Lower leg skin (tissue), 4 donors: ENCODE results near the gene KCNMA1. TPM values are rescaled to one million over a fixed set of nuclear protein-coding genes. Genes with fewer than 3 reads are reported as not detected.
A peak's percentile ranks its signal among the peaks of the same experiment; 100 is the strongest.

Experiments used
- DNase-seq, 2 donors: peaks; one replicate each; pipeline ENCODE4 v3.0.0-alpha.2; 2019; ENCODE audit warnings: low spot score in 2 of 2
- H3K4me3 ChIP-seq: fragments of 200-600 bp; sonication (generic); 2 replicates; pipeline ENCODE4 v1.5.1; 2017; ENCODE audit warnings: mild to moderate bottlenecking, low read depth; ENCODE audit not compliant: poor library complexity, severe bottlenecking
- POLR2A ChIP-seq, 2 donors: fragments of 450-650 bp; IDR thresholded peaks; one replicate each; pipeline ENCODE4 v1.6.1; 2016 to 2017; ENCODE audit warnings: antibody characterized with exemption in 2 of 2, mild to moderate bottlenecking in 1 of 2, moderate library complexity in 1 of 2
- WGBS, 2 donors: methylation state at CpG; one replicate each; pipeline ENCODE4 v1.1.5; 2018; 5-methylcytosine and 5-hydroxymethylcytosine counted together
- intact Hi-C: fragments of 100-400 bp; cut with DNase I; formaldehyde crosslinking; loops from one replicate; pipeline ENCODE4 v1.15.0; 2023; ENCODE audit warnings: low total_unique reads
- total RNA-seq, 4 donors: library from RNA; depleted of rRNA; stranded (reverse); fragments of >200 nt; gene quantifications; one replicate each; pipeline ENCODE4 v1.1.0, GENCODE V29; 2016
- TF ChIP-seq, protein P1 (sequence below), 3 donors: fragments of 450-650 bp; IDR thresholded peaks; one replicate each; pipeline ENCODE4 v1.5.1; 2016; ENCODE audit warnings: antibody characterized with exemption in 3 of 3, mild to moderate bottlenecking in 3 of 3, moderate library complexity in 2 of 3

The KCNMA1 gene
- total RNA-seq, 4 donors from 2014 or later = 4.1 to 9.9 (median 6.5) TPM

DNA sequence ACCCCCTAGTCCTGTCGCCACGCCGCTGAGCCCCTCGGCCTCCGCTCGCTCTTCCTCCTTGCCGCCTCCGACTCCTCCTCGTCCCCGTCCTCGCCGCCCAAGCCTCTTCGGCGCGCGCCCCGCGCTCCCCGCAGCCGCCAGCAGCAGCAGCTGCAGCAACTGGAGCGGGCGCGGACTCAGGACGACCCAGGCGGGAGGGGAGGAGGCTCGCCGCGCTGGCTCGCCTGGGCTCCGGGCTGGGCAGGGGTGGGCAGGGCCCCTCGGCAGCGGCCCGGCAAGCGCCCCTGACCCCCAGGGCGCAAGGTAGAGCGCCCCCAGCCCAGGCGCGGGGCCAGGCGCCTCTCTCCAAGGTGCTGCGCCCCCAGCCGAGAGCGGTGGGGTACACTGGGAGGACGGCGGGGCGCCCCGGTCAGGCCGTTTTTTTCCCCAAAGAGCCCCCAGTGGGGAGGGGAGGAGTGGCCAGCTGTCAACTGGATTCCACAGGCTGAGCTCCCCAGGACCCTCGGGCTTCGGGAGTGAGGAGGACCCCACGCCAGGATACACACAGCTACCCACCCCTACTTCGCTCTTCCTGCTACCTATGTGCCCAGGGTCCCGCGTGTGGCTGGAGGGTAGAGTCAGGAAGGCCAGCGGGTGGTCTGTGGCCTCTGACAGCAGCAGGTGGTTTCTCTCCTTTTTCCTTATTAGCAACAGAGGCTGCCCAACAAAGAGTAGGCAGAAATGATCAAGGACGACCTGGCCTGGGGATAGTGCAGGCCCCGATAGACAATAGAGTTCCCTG is 903 bp upstream of the KCNMA1 start:
- intact Hi-C loops = loop anchor here (2.0 kb wide), 2 partner anchors 248 to 464 kb away; no protein-coding TSS in a partner anchor
- H3K4me3 ChIP-seq = no peak overlapping the region
- no peak for TF ChIP-seq POLR2A (IDR thresholded peaks at IDR 0.05)
- TF ChIP-seq, protein P1, sequence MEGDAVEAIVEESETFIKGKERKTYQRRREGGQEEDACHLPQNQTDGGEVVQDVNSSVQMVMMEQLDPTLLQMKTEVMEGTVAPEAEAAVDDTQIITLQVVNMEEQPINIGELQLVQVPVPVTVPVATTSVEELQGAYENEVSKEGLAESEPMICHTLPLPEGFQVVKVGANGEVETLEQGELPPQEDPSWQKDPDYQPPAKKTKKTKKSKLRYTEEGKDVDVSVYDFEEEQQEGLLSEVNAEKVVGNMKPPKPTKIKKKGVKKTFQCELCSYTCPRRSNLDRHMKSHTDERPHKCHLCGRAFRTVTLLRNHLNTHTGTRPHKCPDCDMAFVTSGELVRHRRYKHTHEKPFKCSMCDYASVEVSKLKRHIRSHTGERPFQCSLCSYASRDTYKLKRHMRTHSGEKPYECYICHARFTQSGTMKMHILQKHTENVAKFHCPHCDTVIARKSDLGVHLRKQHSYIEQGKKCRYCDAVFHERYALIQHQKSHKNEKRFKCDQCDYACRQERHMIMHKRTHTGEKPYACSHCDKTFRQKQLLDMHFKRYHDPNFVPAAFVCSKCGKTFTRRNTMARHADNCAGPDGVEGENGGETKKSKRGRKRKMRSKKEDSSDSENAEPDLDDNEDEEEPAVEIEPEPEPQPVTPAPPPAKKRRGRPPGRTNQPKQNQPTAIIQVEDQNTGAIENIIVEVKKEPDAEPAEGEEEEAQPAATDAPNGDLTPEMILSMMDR (IDR thresholded peaks at IDR 0.05) = no peak
- 25% methylated on average over 14 to 18 of the region's 56 CpGs for WGBS, 2 donors
- DNase-seq = no peak

DNA sequence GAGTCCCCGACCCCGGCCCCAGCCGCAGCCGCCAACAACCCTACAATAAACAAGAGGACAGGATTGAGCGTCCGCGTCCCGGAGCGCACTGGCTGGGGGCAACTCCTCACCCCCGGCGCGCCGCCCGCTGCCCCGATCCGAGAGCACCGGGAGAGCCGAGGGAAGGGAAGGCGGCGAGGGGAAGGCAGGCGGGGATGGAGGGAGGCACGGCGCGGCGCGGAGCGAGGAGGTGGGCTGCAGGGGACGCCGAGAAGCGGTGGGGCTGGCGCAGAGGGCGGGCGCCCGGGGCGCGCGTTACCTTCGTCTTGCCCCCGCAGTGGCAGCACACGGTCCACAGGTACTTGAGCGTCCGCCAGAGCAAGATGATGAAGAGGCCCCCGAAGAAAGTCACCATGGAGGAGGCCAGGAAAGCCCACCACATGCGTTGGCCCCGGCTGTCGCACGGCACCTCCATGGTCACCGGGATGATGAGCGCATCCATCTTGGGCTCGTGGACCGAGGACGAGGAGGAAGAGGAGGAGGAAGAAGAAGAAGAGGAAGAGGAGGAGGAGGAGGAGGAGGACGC is 559 bp downstream of the KCNMA1 start:
- TF ChIP-seq POLR2A (IDR thresholded peaks at IDR 0.05) = no peak
- TF ChIP-seq, protein P1 (IDR thresholded peaks at IDR 0.05) = no peak
- intact Hi-C loops = no loop called here
- no peak for DNase-seq
- peak overlapping the region; percentile 0 for H3K4me3 ChIP-seq
- WGBS, 2 donors = 1 to 2% methylated on average over 46 to 53 of the region's 53 CpGs

DNA sequence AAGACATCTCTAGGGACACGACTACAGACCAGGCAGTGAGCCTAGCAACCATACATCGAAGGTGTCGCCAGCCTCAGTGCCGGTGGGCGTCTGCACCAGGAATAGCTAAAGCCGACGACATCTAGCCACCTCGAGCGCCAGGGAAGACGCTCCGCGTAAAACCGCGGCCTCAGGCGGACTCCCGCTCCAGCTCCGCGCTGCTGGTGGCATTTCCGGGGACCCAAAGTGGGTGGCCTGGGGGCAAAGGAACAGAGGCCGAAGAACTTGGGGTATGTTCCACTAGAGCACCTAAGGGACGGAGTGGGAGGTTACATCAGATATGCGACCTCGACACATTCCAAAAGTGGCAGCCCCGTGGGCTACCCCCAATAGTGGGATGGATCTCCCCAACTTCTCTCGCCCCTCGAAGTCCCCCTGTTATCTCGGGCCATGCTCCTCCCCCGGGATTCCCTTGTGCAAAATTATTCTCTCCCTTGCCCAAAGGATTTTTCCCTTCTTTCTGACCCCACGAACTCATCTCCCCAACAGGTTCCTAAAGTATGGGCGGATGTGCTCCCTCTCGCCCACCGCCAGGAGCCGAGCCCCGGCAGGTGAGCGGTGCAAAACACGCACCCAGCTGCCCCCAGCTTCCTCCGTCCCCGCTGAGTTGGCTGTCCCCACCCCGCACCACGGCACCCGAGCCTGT is 1.2 kb downstream of the KCNMA1 start:
- intact Hi-C loops = no loop called here
- TF ChIP-seq, protein P1 (IDR thresholded peaks at IDR 0.05) = no peak
- TF ChIP-seq POLR2A (IDR thresholded peaks at IDR 0.05) = no peak
- WGBS, 2 donors = 4 to 6% methylated on average over 41 of the region's 41 CpGs
- DNase-seq = no peak
- H3K4me3 ChIP-seq = no peak overlapping the region

DNA sequence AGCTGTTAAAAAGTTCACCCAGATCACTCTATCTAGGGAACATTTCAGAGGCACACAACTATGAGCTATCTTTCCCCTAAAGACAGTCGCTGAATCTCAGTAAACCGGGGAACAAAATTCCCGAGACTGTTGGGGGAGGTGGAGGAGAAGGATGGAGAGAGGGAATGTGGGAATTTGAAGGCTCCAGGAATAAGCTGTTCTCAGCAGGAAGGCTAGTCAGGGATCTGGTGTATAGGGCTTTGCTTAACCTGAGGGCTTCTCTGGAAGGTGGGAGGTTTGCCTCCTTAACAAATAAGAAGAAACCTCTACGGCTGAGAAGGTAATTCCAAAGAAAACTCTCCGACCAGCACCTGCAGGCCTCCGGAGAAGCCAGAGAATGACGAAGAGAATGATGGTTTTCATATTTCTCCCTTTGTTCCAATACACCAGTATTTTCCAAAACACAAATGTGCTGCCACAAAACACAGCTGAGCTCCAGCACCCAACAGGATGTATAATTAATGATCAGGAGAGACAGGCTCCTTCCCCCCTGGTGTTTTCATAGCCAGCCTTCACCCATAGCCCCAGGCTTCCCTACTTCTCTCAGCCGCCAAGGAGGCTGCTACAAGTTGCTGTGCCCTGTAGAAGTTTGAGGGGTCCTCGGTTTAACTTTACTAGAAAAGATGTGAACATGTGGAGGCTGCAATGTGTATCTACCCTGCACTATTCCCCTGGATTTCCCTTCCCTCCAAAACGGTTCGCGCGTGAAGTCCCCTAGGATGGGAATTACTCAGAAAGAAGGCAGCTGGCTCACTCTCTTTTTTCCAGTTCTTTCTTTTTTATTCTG is 2.0 kb downstream of the KCNMA1 start:
- TF ChIP-seq POLR2A (IDR thresholded peaks at IDR 0.05) = no peak
- TF ChIP-seq, protein P1 (IDR thresholded peaks at IDR 0.05) = no peak
- intact Hi-C loops = no loop called here
- no peak overlapping the region for H3K4me3 ChIP-seq
- 43 to 51% methylated on average over 13 of the region's 13 CpGs for WGBS, 2 donors
- no peak for DNase-seq

DNA sequence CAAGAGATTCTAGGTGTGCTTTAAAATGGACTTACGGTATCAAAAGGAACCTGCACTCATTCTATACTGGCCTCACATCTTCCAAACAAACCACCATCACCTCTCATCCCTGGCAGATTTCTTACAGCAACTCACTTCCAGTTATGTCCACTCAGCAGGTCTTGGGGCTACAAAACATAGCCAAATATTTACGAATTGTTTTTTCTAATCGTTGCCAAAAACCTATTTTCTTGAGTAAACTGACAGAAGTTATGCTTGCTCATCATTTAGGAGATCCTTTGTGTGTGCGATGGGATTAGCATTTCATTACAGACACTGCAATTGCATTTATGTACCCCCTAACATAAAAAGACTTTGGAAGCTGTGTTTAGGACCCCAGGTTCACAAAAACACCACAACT is 2.7 kb downstream of the KCNMA1 start:
- TF ChIP-seq POLR2A (IDR thresholded peaks at IDR 0.05) = no peak
- TF ChIP-seq, protein P1 (IDR thresholded peaks at IDR 0.05) = no peak
- 73 to 75% methylated on average over 4 of the region's 4 CpGs for WGBS, 2 donors
- no peak overlapping the region for H3K4me3 ChIP-seq
- no peak for DNase-seq
- intact Hi-C loops = no loop called here
